ENCODE data around the gene HLA-DQB1. TPM values are rescaled to one million over a fixed set of nuclear protein-coding genes. Genes with fewer than 3 reads are reported as not detected.

The HLA-DQB1 gene
- total RNA-seq, 1 experiment from 2014 or later: not detected

- no peak overlapping the region for H3K9ac ChIP-seq (ENCODE audit: low read length)
- DNase-seq (no peak), ATAC-seq (no peak)
- H3K27ac ChIP-seq (ENCODE audit: low read length): no peak overlapping the region
- no peaks in the 10 kb centered on the region for H3K79me2 ChIP-seq (ENCODE audit: low read length)
- H3K9me2 ChIP-seq (replicated peaks; ENCODE audit: low read length): no peaks in the 10 kb centered on the region
- no peaks in the 10 kb centered on the region for H4K20me1 ChIP-seq (ENCODE audit: low read length)
- no peaks in the 10 kb centered on the region for H3K9me3 ChIP-seq (ENCODE audit: low read length)
- H3F3A ChIP-seq (ENCODE audit: low read length, unreplicated experiment): no peaks in the 10 kb centered on the region
- no TSS peak for BruUV-seq (replicated peaks)
- H3K4me3 ChIP-seq (ENCODE audit: low read length): no peak overlapping the region
- intact Hi-C loops (cut with micrococcal nuclease): loop anchor here (10.0 kb wide), 1 partner anchor 102 kb away; the partner anchor contains the start of gene HLA-DQB2
- peaks cover 52% of the 10 kb centered on the region for H3K27me3 ChIP-seq (ENCODE audit: low read length)
- TF ChIP-seq, protein P1, sequence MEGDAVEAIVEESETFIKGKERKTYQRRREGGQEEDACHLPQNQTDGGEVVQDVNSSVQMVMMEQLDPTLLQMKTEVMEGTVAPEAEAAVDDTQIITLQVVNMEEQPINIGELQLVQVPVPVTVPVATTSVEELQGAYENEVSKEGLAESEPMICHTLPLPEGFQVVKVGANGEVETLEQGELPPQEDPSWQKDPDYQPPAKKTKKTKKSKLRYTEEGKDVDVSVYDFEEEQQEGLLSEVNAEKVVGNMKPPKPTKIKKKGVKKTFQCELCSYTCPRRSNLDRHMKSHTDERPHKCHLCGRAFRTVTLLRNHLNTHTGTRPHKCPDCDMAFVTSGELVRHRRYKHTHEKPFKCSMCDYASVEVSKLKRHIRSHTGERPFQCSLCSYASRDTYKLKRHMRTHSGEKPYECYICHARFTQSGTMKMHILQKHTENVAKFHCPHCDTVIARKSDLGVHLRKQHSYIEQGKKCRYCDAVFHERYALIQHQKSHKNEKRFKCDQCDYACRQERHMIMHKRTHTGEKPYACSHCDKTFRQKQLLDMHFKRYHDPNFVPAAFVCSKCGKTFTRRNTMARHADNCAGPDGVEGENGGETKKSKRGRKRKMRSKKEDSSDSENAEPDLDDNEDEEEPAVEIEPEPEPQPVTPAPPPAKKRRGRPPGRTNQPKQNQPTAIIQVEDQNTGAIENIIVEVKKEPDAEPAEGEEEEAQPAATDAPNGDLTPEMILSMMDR (conservative IDR thresholded peaks at IDR 0.05; ENCODE audit: low read depth, low read length): no peak
- no peak for TF ChIP-seq EZH2phosphoT487 (IDR thresholded peaks at IDR 0.05; ENCODE audit: borderline replicate concordance, low read length)
- TF ChIP-seq EZH2 (IDR thresholded peaks at IDR 0.05; ENCODE audit: low read length, unreplicated experiment): no peak
- no peak overlapping the region for H2AFZ ChIP-seq (ENCODE audit: low read length)
- H3K4me1 ChIP-seq (ENCODE audit: insufficient read depth, low read length): no peaks in the 10 kb centered on the region
- H3K36me3 ChIP-seq (ENCODE audit: low read depth, low read length): no peaks in the 10 kb centered on the region
- no peak overlapping the region for H3K4me2 ChIP-seq (ENCODE audit: low read length)
- ChIA-PET CTCF (no interaction called here), POLR2A (ENCODE audit: unreplicated experiment) (no interaction called here)
These were observed 3.6 kb downstream of the HLA-DQB1 start for GRCh38 chr6:32662836-32663235.

GRCh38 chr6:32662099-32662498, 4.4 kb downstream of the HLA-DQB1 start:
- no peaks in the 10 kb centered on the region for H3K9me3 ChIP-seq (ENCODE audit: low read length)
- no peaks in the 10 kb centered on the region for H4K20me1 ChIP-seq (ENCODE audit: low read length)
- H3K27ac ChIP-seq (ENCODE audit: low read length): no peak overlapping the region
- H3K9ac ChIP-seq (ENCODE audit: low read length): no peak overlapping the region
- no peaks in the 10 kb centered on the region for H3K79me2 ChIP-seq (ENCODE audit: low read length)
- no TSS peak for BruUV-seq (replicated peaks)
- no peak overlapping the region for H3K4me2 ChIP-seq (ENCODE audit: low read length)
- H3K4me3 ChIP-seq (ENCODE audit: low read length): no peak overlapping the region
- DNase-seq (no peak), ATAC-seq (no peak)
- TF ChIP-seq, protein P1 (conservative IDR thresholded peaks at IDR 0.05; ENCODE audit: low read depth, low read length): no peak
- TF ChIP-seq EZH2phosphoT487 (IDR thresholded peaks at IDR 0.05; ENCODE audit: borderline replicate concordance, low read length) (no peak), EZH2 (IDR thresholded peaks at IDR 0.05; ENCODE audit: low read length, unreplicated experiment) (no peak)
- no peak overlapping the region for H2AFZ ChIP-seq (ENCODE audit: low read length)
- H3K4me1 ChIP-seq (ENCODE audit: insufficient read depth, low read length): no peaks in the 10 kb centered on the region
- CTCF ChIA-PET: no interaction called here
- H3K9me2 ChIP-seq (replicated peaks; ENCODE audit: low read length): no peaks in the 10 kb centered on the region
- POLR2A ChIA-PET (ENCODE audit: unreplicated experiment): no interaction called here
- peaks cover 52% of the 10 kb centered on the region for H3K27me3 ChIP-seq (ENCODE audit: low read length)
- intact Hi-C loops (cut with micrococcal nuclease): loop anchor here (10.0 kb wide), 1 partner anchor 103 kb away; the partner anchor contains the start of gene HLA-DQB2
- no peaks in the 10 kb centered on the region for H3F3A ChIP-seq (ENCODE audit: low read length, unreplicated experiment)
- H3K36me3 ChIP-seq (ENCODE audit: low read depth, low read length): no peaks in the 10 kb centered on the region

GRCh38 chr6:32659856-32660595, 6.4 kb downstream of the HLA-DQB1 start:
- no peak overlapping the region for H3K4me3 ChIP-seq (ENCODE audit: low read length)
- CTCF ChIA-PET: no interaction called here

More at GRCh38 chr6:32659856-32660595, 6.4 kb downstream of the HLA-DQB1 start:
- no peaks in the 10 kb centered on the region for H3K9me2 ChIP-seq (replicated peaks; ENCODE audit: low read length)
- H3K27ac ChIP-seq (ENCODE audit: low read length): no peak overlapping the region
- H3K27me3 ChIP-seq (ENCODE audit: low read length): peaks cover 35% of the 10 kb centered on the region
- H3K9ac ChIP-seq (ENCODE audit: low read length): no peak overlapping the region
- no peaks in the 10 kb centered on the region for H4K20me1 ChIP-seq (ENCODE audit: low read length)
- BruUV-seq (replicated peaks): no TSS peak
- no peaks in the 10 kb centered on the region for H3K79me2 ChIP-seq (ENCODE audit: low read length)
- no peaks in the 10 kb centered on the region for H3K36me3 ChIP-seq (ENCODE audit: low read depth, low read length)
- no peaks in the 10 kb centered on the region for H3F3A ChIP-seq (ENCODE audit: low read length, unreplicated experiment)
- intact Hi-C loops (cut with micrococcal nuclease): loop anchor here (10.0 kb wide), 1 partner anchor 105 kb away; the partner anchor contains the start of gene HLA-DQB2
- no peak overlapping the region for H3K4me2 ChIP-seq (ENCODE audit: low read length)
- ATAC-seq (no peak), DNase-seq (no peak)
- H3K4me1 ChIP-seq (ENCODE audit: insufficient read depth, low read length): no peaks in the 10 kb centered on the region
- H2AFZ ChIP-seq (ENCODE audit: low read length): no peak overlapping the region
- TF ChIP-seq EZH2 (IDR thresholded peaks at IDR 0.05; ENCODE audit: low read length, unreplicated experiment) (no peak), EZH2phosphoT487 (IDR thresholded peaks at IDR 0.05; ENCODE audit: borderline replicate concordance, low read length) (no peak)
- TF ChIP-seq, protein P1 (conservative IDR thresholded peaks at IDR 0.05; ENCODE audit: low read depth, low read length): no peak
- H3K9me3 ChIP-seq (ENCODE audit: low read length): no peaks in the 10 kb centered on the region
- POLR2A ChIA-PET (ENCODE audit: unreplicated experiment): no interaction called here

Measured in PC-3 (cell line).